Lower leg skin (tissue), 3 donors: Measurements from ENCODE around the gene ZSCAN21.

Experiments
- CTCF ChIP-seq, 3 donors: fragments of 450-650 bp; IDR thresholded peaks; one replicate each; pipeline ENCODE4 v1.5.1; 2016; ENCODE audit warnings: antibody characterized with exemption in 3 of 3, mild to moderate bottlenecking in 3 of 3, moderate library complexity in 2 of 3
- POLR2A ChIP-seq, 2 donors: fragments of 450-650 bp; IDR thresholded peaks; one replicate each; pipeline ENCODE4 v1.6.1; 2016 to 2017; ENCODE audit warnings: antibody characterized with exemption in 2 of 2, mild to moderate bottlenecking in 1 of 2, moderate library complexity in 1 of 2

- TF ChIP-seq CTCF (IDR thresholded peaks at IDR 0.05) (no peak), POLR2A (IDR thresholded peaks at IDR 0.05) (no peak)
These were observed 16.0 kb upstream of the ZSCAN21 start for GRCh38 chr7:100033526-100033925.
